HG03342 (cell line): Measurements from ENCODE around the gene GNB5.
A peak's percentile ranks its signal among the peaks of the same experiment; 100 is the strongest.

Source experiments
- ATAC-seq: cut with Tn5 transposase; IDR thresholded peaks from one replicate; pipeline ENCODE4 v1.9.1; 2021; ENCODE audit warnings: mild to moderate bottlenecking, moderate library complexity; ENCODE audit not compliant: unreplicated experiment

The GNB5 gene

DNA sequence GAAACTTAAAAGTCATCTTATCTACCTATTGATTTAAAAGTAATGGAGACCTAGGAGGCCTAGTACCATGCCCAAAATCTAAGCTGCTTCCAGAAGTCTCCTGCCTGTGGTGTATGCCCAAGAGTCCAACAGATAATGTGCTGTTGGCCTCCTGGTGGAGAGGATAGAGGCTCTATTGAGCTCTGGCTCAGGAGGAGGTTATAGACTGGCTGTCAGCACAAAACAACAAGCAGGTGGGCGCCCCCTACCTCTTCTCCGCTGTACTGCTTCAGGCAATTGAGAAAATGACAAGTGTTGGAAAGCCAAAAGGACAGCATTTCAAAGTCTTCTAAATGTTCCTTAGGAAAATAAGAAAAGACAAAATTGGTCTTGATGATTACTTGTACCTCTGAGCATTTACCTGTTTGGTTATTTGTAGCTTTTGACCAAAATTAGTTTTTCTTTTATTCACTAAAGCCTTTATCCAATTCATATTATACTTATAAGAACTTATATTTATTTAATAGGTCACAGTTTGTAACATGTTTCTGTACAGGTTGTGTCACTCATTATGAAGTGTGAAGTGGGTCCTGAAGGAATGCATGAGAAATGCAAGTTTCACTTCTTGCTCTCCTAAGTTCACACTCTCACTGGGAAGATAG, 17.2 kb upstream of the GNB5 start:
- ATAC-seq, result peak; percentile 96

- no peak for ATAC-seq
These were observed 16.0 kb upstream of the GNB5 start for GRCh38 chr15:52207191-52207590.

GRCh38 chr15:52206446-52206845, 15.3 kb upstream of the GNB5 start:
- no peak for ATAC-seq

DNA sequence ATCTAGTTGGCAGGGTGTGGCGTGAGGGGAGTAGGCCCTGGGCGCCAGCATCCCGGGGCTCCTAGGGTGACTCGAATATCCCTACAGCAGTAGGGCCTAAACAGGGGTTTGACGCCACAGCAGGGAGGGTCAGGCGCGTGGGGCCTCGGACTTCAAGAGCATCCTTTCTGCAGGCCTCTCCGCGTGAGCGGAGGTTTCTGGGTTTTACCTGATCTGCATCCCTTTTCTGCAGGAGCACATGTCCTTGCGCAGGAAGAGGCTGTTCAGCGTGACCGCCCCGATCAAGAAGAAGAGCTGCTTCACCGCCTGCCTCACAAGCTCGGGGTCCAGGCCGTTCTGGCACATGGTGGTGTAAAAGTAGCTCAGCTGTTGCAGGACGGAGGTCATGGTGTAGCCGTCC, 13.5 kb upstream of the GNB5 start:
- ATAC-seq, result no peak

DNA sequence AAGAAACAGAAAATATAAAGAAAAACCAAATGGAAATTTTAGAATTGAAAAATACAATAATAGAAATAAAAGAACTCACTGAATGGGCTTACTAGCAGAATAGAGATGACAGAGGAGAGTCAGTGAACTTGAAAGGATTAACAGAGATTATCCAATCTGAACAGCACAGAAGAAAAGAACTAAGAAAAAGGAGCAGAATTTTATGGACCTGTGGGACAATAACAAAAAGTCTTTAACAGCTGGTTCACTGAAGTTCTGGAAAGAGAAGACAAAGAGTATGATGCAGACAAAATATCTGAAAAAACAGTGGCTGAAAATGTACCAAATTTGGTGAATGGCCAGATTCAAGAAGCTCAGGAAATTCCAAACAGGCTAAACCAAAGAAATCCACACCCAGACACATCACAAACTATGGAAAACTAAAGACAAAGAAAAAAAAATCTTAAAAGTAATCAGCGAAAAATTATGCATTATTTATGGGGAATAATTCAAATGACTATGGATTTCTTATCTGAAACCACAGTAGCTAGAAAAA, 9.7 kb upstream of the GNB5 start:
- ATAC-seq, result no peak

DNA sequence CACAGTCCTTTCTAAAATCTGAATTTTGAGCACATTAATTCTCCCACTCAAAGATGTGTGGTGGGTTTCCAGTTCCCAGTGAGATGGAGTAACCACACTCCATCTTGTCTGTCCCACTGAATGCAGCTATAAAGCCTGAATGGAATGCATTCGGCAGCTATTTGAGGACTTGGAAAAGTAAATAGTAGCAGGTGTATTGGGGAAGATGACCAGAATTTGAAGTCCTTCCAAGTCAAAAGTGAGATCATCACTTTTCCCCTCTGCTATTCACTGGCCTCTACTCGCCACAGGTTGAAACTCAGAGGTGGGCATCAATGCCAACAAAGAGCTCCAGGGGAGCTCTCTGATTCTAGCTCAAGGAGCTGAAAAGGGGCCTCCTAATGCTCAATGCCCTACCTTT, 8.1 kb upstream of the GNB5 start:
- ATAC-seq, result no peak

DNA sequence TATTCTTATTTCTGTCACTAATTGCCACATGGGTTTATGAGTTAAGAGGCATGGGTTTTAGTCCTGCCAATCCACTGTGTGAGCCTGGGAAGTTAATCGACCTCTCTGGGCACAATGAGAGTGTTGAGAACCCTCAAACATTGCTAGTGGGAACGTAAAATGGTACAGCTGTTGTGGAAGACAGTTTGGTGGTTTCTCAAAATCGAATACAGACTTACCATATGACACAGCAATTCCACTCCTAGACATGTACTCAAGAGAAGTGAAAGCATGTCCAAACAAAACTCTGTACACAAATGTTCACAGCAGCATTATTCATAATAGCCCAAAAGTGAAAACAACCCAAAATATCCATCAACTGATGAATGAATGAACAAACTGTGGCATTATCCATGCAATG, 5.7 kb upstream of the GNB5 start:
- ATAC-seq, result no peak

GRCh38 chr15:52193791-52194190, 2.6 kb upstream of the GNB5 start:
- no peak for ATAC-seq

- no peak for ATAC-seq
These were observed 2.1 kb upstream of the GNB5 start for GRCh38 chr15:52193321-52193720.

GRCh38 chr15:52186651-52187486, 4.3 kb downstream of the GNB5 start:
- no peak for ATAC-seq

GRCh38 chr15:52185151-52185561, 6.0 kb downstream of the GNB5 start:
- ATAC-seq, result no peak

GRCh38 chr15:52184721-52185120, 6.5 kb downstream of the GNB5 start:
- no peak for ATAC-seq

DNA sequence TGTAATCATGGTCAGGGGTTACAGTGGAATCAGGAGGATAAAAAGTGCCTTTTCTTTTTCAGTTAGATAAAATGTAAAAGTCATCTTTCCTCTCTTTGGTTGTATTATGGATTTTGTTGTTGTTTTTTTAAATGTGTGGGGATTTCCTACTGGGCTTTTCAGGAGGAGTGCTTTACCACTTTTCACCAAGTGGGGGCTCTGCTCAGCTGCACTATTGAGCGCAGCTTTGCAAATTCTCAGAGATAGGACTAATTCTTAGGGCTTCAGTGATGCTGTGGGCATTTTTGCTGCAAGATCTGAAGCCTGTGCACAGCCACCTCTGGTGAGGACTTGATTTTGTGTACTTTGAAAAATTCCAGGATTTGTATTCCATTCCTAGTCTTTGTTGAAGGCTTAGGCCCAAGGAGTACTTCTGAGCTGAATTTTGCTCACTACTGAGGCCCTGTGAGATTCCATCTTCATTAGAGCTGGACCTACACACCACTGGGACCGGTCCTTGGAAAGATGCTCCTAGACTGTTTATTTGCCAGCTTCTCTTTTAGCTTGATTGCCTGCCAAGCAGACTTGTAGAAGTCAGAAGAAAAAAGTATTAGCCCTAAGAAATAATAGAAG, 7.5 kb downstream of the GNB5 start:
- no peak for ATAC-seq

- ATAC-seq, result no peak
These were observed 9.0 kb downstream of the GNB5 start for GRCh38 chr15:52181938-52182780.

- no peak for ATAC-seq
These were observed 10.2 kb downstream of the GNB5 start for GRCh38 chr15:52180851-52181450.

DNA sequence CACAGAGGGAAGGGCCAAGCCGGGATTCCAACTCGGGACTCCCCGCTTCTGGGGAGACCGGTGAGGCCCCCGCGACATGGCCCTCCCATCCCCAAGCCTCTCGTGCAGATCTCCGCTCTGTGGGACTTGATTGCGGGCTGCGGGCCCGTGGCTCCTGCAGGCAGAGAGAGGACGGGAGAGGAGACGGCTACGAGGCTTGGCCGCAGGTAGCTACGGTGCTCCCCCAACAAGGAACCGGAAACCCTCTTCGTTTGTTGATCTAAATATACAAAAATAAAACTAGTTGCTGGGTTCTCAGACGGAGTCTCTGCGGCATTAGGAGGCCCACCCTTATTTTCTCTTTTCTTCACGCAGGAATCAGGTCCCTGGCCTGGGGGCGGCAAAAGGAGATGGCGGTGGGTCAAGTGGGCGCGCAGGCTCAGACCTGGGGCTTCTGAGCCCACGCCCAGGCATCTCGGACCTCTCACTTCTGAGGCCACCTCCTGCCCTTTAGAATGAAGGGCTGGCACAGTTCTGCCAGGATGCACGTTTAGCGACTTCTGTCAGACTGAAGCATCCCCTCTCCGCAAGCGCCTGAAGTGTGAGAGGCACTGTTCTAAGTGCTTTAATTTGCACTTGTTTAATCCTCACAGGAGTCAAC, 10.9 kb downstream of the GNB5 start:
- ATAC-seq, result peak; percentile 24

- peak; percentile 82 for ATAC-seq
These were observed 11.7 kb downstream of the GNB5 start for GRCh38 chr15:52179278-52180195.

- no peak for ATAC-seq
These were observed 12.4 kb downstream of the GNB5 start for GRCh38 chr15:52178765-52179164.

GRCh38 chr15:52172869-52173268, 18.3 kb downstream of the GNB5 start:
- no peak for ATAC-seq
